Measurements from ENCODE around the gene TUBGCP5.

DNA sequence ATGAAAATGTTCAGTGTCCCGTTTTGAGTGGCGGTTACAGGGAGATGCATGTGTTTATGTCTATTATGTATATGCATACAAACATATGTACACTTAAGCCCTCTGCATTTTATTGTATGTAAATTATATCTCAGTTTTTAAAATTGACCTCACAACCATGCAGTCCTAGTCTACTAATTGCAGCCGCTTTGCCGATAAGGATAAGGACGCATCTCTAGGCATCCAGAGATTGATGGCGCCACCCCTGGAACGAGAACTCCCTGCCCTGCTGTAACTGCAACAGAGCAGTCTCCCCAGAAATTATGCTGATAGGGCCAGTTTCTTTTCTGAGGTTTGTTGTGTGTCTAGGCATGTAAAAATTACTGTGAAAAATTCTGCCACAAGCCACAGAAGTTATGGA, 40.4 kb upstream of the TUBGCP5 start:
- TF ChIP-seq EZH2phosphoT487 (IDR thresholded peaks at IDR 0.05; ENCODE audit: insufficient read depth, low read depth) (no peak), EZH2 (IDR thresholded peaks at IDR 0.05; ENCODE audit: insufficient read depth, poor library complexity, severe bottlenecking) (no peak)
